H1 (cell line): ENCODE data around the gene BABAM2.

Experiments used
- BRCA1 ChIP-seq: IDR thresholded peaks from 2 replicates; pipeline ENCODE4 v1.6.1; 2012; ENCODE audit warnings: low read depth, low read length, improper control_type of control experiment
- CTCF ChIP-seq, 3 experiments: IDR thresholded peaks; 1 replicate in 2 of 3; 2 replicates in 1 of 3; pipeline versions ENCODE4 v1.5.1 to v1.6.1; 2011; ENCODE audit warnings: low read length in 3 of 3, mild to moderate bottlenecking in 3 of 3, inconsistent platforms in 2 of 3, low read depth in 1 of 3, moderate library complexity in 1 of 3; ENCODE audit not compliant: insufficient read depth in 1 of 3; ENCODE audit errors: control extremely low read depth in 1 of 3
- EZH2 ChIP-seq: fragments of 200-600 bp; sonication (generic); IDR thresholded peaks from 2 replicates; pipeline ENCODE4 v1.7.1; 2012; ENCODE audit warnings: low read depth, mild to moderate bottlenecking, moderate library complexity, low read length, inconsistent platforms; ENCODE audit not compliant: severe bottlenecking
- GABPA ChIP-seq: IDR thresholded peaks from 2 replicates; pipeline ENCODE4 v1.6.1; 2011; ENCODE audit warnings: mild to moderate bottlenecking, low read length, moderate library complexity, borderline replicate concordance; ENCODE audit not compliant: insufficient read depth
- KDM1A ChIP-seq: fragments of 200-600, 300-600 bp; sonication (generic); IDR thresholded peaks from 2 replicates; pipeline ENCODE4 v1.7.1; 2016; ENCODE audit warnings: mild to moderate bottlenecking, low read length, borderline replicate concordance
- KDM4A ChIP-seq: IDR thresholded peaks from one replicate; pipeline ENCODE4 v1.7.1; 2012; ENCODE audit warnings: low read depth, mild to moderate bottlenecking, moderate library complexity, low read length, inconsistent platforms; ENCODE audit not compliant: severe bottlenecking
- NANOG ChIP-seq: IDR thresholded peaks from 2 replicates; pipeline ENCODE4 v1.6.1; 2011; ENCODE audit warnings: low read length, low read depth, mild to moderate bottlenecking, inconsistent platforms; ENCODE audit not compliant: insufficient read depth, poor library complexity, severe bottlenecking
- POLR2A ChIP-seq, 2 experiments: IDR thresholded peaks; 1 replicate in 1 of 2; 2 replicates in 1 of 2; pipeline ENCODE4 v1.6.1; 2011; ENCODE audit warnings: low read depth in 2 of 2, low read length in 2 of 2, mild to moderate bottlenecking in 2 of 2; ENCODE audit errors: control extremely low read depth in 1 of 2
- SIN3A ChIP-seq, 2 experiments: IDR thresholded peaks in 1 of 2; conservative IDR thresholded peaks in 1 of 2; 2 replicates each; pipeline ENCODE4 v1.6.1; 2011 to 2012; ENCODE audit warnings: low read length in 2 of 2, improper control_type of control experiment in 1 of 2, low read depth in 1 of 2, mild to moderate bottlenecking in 1 of 2
- YY1 ChIP-seq: IDR thresholded peaks from 2 replicates; pipeline ENCODE4 v1.6.1; 2011; ENCODE audit warnings: low read depth, mild to moderate bottlenecking, low read length

GRCh38 chr2:28270456-28271152, 380.1 kb downstream of the BABAM2 start:
- no peak for TF ChIP-seq CTCF (IDR thresholded peaks at IDR 0.05; ENCODE audit: control extremely low read depth in 1 of 3, insufficient read depth in 1 of 3, low read depth in 1 of 3, low read length in 3 of 3)
- TF ChIP-seq SIN3A (conservative IDR thresholded peaks at IDR 0.05 in 1 of 2, IDR thresholded peaks at IDR 0.05 in 1 of 2; ENCODE audit: low read depth in 1 of 2, low read length in 2 of 2): no peak
- TF ChIP-seq NANOG: no peak
- no peak for TF ChIP-seq EZH2
- no peak for TF ChIP-seq YY1
- TF ChIP-seq KDM1A: no peak
- TF ChIP-seq KDM4A: no peak
- TF ChIP-seq POLR2A (IDR thresholded peaks at IDR 0.05; ENCODE audit: control extremely low read depth in 1 of 2, low read depth in 2 of 2, low read length in 2 of 2): no peak
- TF ChIP-seq GABPA: no peak
- TF ChIP-seq BRCA1: no peak
